Ishikawa (cell line): ENCODE results near the gene IHH.

ENCODE experiments used
- CEBPB ChIP-seq: IDR thresholded peaks from 2 replicates; pipeline ENCODE4 v1.6.1; 2012
- EGR1 ChIP-seq: IDR thresholded peaks from 2 replicates; pipeline ENCODE4 v1.6.1; 2012
- EP300 ChIP-seq: IDR thresholded peaks from 2 replicates; pipeline ENCODE4 v1.6.1; 2012; ENCODE audit warnings: borderline replicate concordance
- FOXM1 ChIP-seq: IDR thresholded peaks from 2 replicates; pipeline ENCODE4 v1.6.1; 2012; ENCODE audit warnings: low read depth, borderline replicate concordance
- MAX ChIP-seq: IDR thresholded peaks from 2 replicates; pipeline ENCODE4 v1.6.1; 2012
- NFIC ChIP-seq: IDR thresholded peaks from 2 replicates; pipeline ENCODE4 v1.6.1; 2012
- RAD21 ChIP-seq: IDR thresholded peaks from 2 replicates; pipeline ENCODE4 v1.6.1; 2012; ENCODE audit warnings: low read depth
- TAF1 ChIP-seq: IDR thresholded peaks from 2 replicates; pipeline ENCODE4 v1.6.1; 2012; ENCODE audit warnings: low read depth, mild to moderate bottlenecking
- TCF12 ChIP-seq: IDR thresholded peaks from 2 replicates; pipeline ENCODE4 v1.6.1; 2012; ENCODE audit warnings: low read depth
- TEAD4 ChIP-seq: IDR thresholded peaks from 2 replicates; pipeline ENCODE4 v1.6.1; 2012
- YY1 ChIP-seq: IDR thresholded peaks from 2 replicates; pipeline ENCODE4 v1.6.1; 2012; ENCODE audit warnings: low read depth
- TF ChIP-seq, protein P1 (sequence below): IDR thresholded peaks from 2 replicates; pipeline ENCODE4 v1.6.1; 2012; ENCODE audit warnings: low read depth, mild to moderate bottlenecking
- TF ChIP-seq, protein P2 (sequence below): IDR thresholded peaks from 2 replicates; pipeline ENCODE4 v1.6.1; 2012

DNA sequence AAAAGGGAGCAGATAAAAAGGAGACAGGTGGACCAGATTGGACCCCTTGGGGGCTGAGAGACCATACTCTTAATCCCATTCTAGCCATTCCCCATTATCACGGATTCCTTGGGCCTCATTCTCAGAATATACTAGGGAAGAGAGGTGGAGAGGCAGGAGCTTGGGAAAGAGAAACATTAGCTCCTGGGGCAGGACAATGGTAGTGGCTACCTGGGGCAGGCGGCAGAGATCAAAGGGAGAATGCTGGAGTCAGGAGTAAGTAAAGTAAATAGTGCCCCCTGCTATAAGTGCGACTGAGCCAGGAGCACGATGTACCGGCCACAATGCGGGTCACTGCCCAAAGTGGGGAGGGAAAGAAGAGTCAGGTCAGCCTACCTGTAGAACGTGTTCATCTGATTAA is 20.4 kb upstream of the IHH start:
- TF ChIP-seq RAD21 = no peak
- TF ChIP-seq EP300 = no peak
- TF ChIP-seq, protein P1, sequence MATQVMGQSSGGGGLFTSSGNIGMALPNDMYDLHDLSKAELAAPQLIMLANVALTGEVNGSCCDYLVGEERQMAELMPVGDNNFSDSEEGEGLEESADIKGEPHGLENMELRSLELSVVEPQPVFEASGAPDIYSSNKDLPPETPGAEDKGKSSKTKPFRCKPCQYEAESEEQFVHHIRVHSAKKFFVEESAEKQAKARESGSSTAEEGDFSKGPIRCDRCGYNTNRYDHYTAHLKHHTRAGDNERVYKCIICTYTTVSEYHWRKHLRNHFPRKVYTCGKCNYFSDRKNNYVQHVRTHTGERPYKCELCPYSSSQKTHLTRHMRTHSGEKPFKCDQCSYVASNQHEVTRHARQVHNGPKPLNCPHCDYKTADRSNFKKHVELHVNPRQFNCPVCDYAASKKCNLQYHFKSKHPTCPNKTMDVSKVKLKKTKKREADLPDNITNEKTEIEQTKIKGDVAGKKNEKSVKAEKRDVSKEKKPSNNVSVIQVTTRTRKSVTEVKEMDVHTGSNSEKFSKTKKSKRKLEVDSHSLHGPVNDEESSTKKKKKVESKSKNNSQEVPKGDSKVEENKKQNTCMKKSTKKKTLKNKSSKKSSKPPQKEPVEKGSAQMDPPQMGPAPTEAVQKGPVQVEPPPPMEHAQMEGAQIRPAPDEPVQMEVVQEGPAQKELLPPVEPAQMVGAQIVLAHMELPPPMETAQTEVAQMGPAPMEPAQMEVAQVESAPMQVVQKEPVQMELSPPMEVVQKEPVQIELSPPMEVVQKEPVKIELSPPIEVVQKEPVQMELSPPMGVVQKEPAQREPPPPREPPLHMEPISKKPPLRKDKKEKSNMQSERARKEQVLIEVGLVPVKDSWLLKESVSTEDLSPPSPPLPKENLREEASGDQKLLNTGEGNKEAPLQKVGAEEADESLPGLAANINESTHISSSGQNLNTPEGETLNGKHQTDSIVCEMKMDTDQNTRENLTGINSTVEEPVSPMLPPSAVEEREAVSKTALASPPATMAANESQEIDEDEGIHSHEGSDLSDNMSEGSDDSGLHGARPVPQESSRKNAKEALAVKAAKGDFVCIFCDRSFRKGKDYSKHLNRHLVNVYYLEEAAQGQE = no peak
- no peak for TF ChIP-seq MAX
- TF ChIP-seq TAF1 = no peak
- TF ChIP-seq TEAD4 = no peak
- no peak for TF ChIP-seq YY1
- no peak for TF ChIP-seq FOXM1
- TF ChIP-seq CEBPB = no peak
- TF ChIP-seq, protein P2, sequence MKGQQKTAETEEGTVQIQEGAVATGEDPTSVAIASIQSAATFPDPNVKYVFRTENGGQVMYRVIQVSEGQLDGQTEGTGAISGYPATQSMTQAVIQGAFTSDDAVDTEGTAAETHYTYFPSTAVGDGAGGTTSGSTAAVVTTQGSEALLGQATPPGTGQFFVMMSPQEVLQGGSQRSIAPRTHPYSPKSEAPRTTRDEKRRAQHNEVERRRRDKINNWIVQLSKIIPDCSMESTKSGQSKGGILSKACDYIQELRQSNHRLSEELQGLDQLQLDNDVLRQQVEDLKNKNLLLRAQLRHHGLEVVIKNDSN = no peak
- TF ChIP-seq EGR1 = no peak
- TF ChIP-seq NFIC = no peak
- no peak for TF ChIP-seq TCF12
